NCI-H2029 treated with DMSO at 0.1 percent for 48 hours (cell line): Measurements from ENCODE around the gene SFXN5.

ENCODE experiments used
- DNase-seq: peaks from one replicate; lab custom pipeline; 2025; lab: John Stamatoyannopoulos, UW

Gene SFXN5

GRCh38 chr2:72940786-72941185 is 130.7 kb downstream of the SFXN5 start:
- no peak for DNase-seq

GRCh38 chr2:72940361-72940760 is 131.2 kb downstream of the SFXN5 start:
- DNase-seq, result no peak

- DNase-seq, result no peak
Measured at GRCh38 chr2:72938455-72938854, 133.1 kb downstream of the SFXN5 start.

GRCh38 chr2:72937356-72937669 is 134.2 kb downstream of the SFXN5 start:
- DNase-seq, result no peak

GRCh38 chr2:72936660-72937355 is 134.7 kb downstream of the SFXN5 start:
- DNase-seq, result no peak

GRCh38 chr2:72935611-72935957 is 135.9 kb downstream of the SFXN5 start:
- no peak for DNase-seq

GRCh38 chr2:72934683-72935610 is 136.6 kb downstream of the SFXN5 start:
- no peak for DNase-seq

GRCh38 chr2:72933646-72934151 is 137.8 kb downstream of the SFXN5 start:
- no peak for DNase-seq

GRCh38 chr2:72933207-72933606 is 138.3 kb downstream of the SFXN5 start:
- no peak for DNase-seq

GRCh38 chr2:72932805-72933204 is 138.7 kb downstream of the SFXN5 start:
- DNase-seq, result no peak

- no peak for DNase-seq
Measured at GRCh38 chr2:72932045-72932740, 139.3 kb downstream of the SFXN5 start.

GRCh38 chr2:72931280-72931910 is 140.1 kb downstream of the SFXN5 start:
- no peak for DNase-seq

GRCh38 chr2:72929010-72929409 is 142.5 kb downstream of the SFXN5 start:
- DNase-seq, result no peak

GRCh38 chr2:72927619-72928550 is 143.6 kb downstream of the SFXN5 start:
- DNase-seq, result no peak

GRCh38 chr2:72926811-72927465 is 144.6 kb downstream of the SFXN5 start:
- DNase-seq, result no peak

GRCh38 chr2:72926368-72926767 is 145.1 kb downstream of the SFXN5 start:
- no peak for DNase-seq

- DNase-seq, result no peak
Measured at GRCh38 chr2:72925328-72925943, 146.1 kb downstream of the SFXN5 start.

GRCh38 chr2:72924353-72925240 is 146.9 kb downstream of the SFXN5 start:
- no peak for DNase-seq

- DNase-seq, result no peak
Measured at GRCh38 chr2:72923833-72924352, 147.6 kb downstream of the SFXN5 start.
